Activated T-cell treated with anti-CD3 and anti-CD28 coated beads, Interleukin-2, amount 50 U/mL, for 4 hours (primary cell): ENCODE data around the gene PRPH2. TPM values are rescaled to one million over a fixed set of nuclear protein-coding genes. Genes with fewer than 3 reads are reported as not detected.

Experiments
- ATAC-seq, 2 donors: fragments of 200-7000 bp; cut with Tn5 transposase; one replicate each; pipeline ENCODE4 v1.10.0; 2021
- DNase-seq: peaks from one replicate; pipeline ENCODE4 v3.0.0-alpha.2; 2020
- H3K27me3 Mint-ChIP-seq: one replicate; pipeline ENCODE4 v1.8.0; 2021; ENCODE audit warnings: low read depth, mixed read lengths
- H3K36me3 Mint-ChIP-seq: one replicate; pipeline ENCODE4 v1.8.0; 2022; ENCODE audit warnings: mixed read lengths; ENCODE audit not compliant: insufficient read depth
- H3K4me1 Mint-ChIP-seq: one replicate; pipeline ENCODE4 v1.8.0; 2021; ENCODE audit warnings: low read depth, mixed read lengths
- H3K4me3 Mint-ChIP-seq: one replicate; pipeline ENCODE4 v1.8.0; 2021; ENCODE audit warnings: mild to moderate bottlenecking, moderate library complexity, mixed read lengths
- H3K9me3 Mint-ChIP-seq: one replicate; pipeline ENCODE4 v1.8.0; 2021; ENCODE audit warnings: mixed read lengths
- total RNA-seq, 3 donors: library from RNA; stranded (reverse); gene quantifications; one replicate each; pipeline ENCODE4 v1.2.1, GENCODE V29; 2021

The PRPH2 gene
- total RNA-seq, 3 donors from 2014 or later, result 0.05 TPM; not detected in 2

DNA sequence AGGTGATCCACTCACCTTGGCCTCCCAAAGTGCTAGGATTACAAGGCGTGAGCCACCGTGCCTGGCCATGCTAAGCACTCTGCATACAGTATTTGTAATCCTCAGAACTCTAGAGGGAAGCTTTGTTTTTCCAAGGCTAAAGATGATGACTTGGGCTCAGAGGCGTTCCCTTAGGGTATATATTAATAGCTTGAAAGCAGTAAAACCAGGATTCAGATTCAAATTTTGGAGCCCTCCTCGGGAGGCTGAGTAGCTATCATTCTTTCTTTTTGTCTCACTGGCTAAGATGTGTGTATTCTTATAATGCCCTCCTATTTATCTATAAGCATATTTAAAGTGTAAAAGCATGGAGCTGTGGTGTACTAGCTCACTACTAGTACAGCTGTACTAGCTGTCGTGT lies 68.5 kb downstream of the PRPH2 start:
- H3K36me3 Mint-ChIP-seq, result peaks cover 35% of the 10 kb centered on the region
- no peak for DNase-seq
- no peaks in the 10 kb centered on the region for H3K27me3 Mint-ChIP-seq
- H3K4me1 Mint-ChIP-seq, result no peaks in the 10 kb centered on the region
- H3K4me3 Mint-ChIP-seq, result no peak overlapping the region
- H3K9me3 Mint-ChIP-seq, result no peaks in the 10 kb centered on the region
- ATAC-seq, result no peak

DNA sequence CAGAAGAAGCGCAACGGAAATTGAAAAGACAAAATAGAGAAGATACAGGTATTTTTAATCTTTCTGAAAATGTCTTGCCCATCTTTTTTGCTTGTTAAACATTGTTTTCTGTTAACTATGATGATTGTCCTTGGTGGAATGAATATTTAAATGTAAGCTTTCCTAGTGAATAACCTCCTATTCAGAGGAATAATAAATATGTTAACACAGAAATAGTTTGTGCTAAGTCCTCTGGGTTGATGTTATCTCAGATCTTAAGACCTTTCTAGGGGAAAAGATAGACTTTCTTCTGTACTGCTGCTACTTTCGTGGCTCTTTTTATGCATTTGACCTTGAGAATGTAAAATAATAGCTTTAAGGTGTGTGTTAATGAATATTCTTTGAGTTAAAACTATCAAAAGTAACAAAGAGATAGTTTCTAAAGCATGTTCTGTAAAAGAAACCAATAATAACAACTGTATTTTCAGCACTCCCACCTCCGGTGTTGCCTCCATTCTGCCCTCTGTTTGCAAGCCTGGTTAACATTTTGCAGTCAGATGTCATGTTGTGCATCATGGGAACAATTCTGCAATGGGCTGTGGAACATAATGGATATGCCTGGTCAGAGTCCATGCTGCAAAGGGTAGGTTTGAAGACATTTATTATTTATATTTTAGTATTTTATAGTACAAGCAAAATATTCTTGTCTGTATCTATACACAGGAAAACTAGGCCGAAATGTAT lies 70.2 kb downstream of the PRPH2 start:
- Mint-ChIP-seq H3K4me1 (no peaks in the 10 kb centered on the region), H3K9me3 (no peaks in the 10 kb centered on the region), H3K36me3 (peaks cover 26% of the 10 kb centered on the region)

More for the DNA sequence above, 70.2 kb downstream of the PRPH2 start:
- H3K27me3 Mint-ChIP-seq, result no peaks in the 10 kb centered on the region
- no peak overlapping the region for H3K4me3 Mint-ChIP-seq
- ATAC-seq (no peak), DNase-seq (no peak)

Other genes with a start within 250 kb of the PRPH2 start
- 10 to 100 TPM; 16.8 to 21.3 (median 19.9) TPM for gene UBR2, start 158.6 kb downstream of the PRPH2 start, total RNA-seq
- gene TBCC, start 23.5 kb upstream of the PRPH2 start, total RNA-seq, result 10 to 100 TPM; 19.6 to 21.4 (median 20.1) TPM
- 1 to 10 TPM; 7.6 to 8.5 (median 8.2) TPM for gene BICRAL, start 59.5 kb upstream of the PRPH2 start, total RNA-seq
- gene RPL7L1, start 157.0 kb upstream of the PRPH2 start, total RNA-seq, result 100 to 1,000 TPM; 262 to 307 (median 280) TPM
- not detected for gene PTCRA, start 193.5 kb upstream of the PRPH2 start, total RNA-seq
- gene CNPY3, start 206.9 kb upstream of the PRPH2 start, total RNA-seq, result 10 to 100 TPM; 41.9 to 46.6 (median 42.4) TPM
- under 1 TPM; 0.20 to 0.71 (median 0.69) TPM for gene GNMT, start 238.2 kb upstream of the PRPH2 start, total RNA-seq